SHP77 (cell line): ENCODE data around the gene PTPRO.

ENCODE experiments used
- DNase-seq, 2 experiments: peaks; one replicate each; lab custom pipeline; 2025; lab: John Stamatoyannopoulos, UW

The PTPRO gene

DNA sequence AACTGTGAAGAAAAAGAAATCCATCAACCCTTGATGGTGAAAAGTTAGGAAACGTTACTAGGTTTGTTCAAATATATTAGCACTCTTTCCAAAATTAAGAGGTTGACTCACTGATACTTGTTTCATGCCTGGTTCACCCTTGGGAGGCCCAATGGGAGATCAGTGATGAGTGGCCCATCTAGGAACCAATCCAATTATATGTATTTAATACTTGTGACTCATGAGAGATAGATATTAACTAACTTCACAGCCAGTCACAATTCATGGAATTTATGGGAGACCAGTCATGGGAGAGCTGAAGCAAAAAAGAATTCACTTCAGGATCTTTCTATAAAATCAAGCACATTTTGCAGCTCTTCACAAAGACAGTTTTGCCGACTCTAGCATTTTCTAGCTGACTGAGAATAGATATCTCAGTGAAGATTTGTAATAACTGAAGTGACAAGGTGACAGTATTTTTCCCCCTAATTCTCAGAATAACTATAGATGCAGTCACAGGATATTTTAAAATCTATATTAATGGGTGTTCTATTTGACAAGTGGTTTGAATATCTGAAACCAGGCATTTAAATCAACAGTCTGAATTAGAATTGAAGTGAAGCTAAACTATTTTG lies 236.7 kb downstream of the PTPRO start:
- no peak for DNase-seq

DNA sequence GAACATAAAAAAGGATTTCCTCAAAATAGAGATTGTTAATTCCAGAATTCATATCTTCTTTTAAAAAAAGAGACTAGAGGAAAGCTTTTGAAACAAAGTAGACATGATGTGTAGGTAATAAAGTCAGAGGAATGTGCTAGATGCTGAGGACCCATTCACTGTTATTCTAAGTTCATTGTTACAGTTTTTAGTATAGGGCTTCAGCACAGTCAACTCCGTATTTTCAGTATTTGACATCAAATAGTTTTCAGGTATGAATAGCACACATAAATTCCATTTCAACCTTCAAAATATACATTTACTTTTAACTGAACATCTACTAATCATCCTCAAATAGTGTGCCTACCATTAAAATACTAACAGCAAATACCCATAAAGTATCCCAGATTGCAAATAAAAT lies 239.1 kb downstream of the PTPRO start:
- DNase-seq = no peak

DNA sequence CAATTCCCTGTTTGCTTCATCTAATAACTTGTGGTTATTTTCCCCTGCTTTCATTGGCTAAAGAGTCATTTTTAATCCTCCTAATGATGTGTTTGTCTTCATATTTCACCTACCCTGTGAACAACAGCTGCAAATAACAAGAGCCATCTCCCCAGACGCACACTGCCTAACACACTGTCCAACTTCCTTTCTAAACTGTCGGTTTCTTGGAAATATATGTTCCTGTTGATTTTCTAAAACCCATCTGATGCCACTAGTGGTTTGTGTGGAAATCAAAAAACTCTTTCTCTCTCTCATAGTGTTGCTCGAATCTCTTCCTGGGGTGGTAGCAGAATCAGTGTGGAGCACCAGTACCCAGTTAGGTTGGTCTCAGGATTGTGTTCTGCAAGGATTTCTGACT lies 240.0 kb downstream of the PTPRO start:
- no peak for DNase-seq

GRCh38 chr12:15563663-15564062 lies 241.4 kb downstream of the PTPRO start:
- no peak for DNase-seq

GRCh38 chr12:15574353-15574752 lies 252.0 kb downstream of the PTPRO start:
- DNase-seq = no peak

GRCh38 chr12:15575671-15576541 lies 253.6 kb downstream of the PTPRO start:
- no peak for DNase-seq

DNA sequence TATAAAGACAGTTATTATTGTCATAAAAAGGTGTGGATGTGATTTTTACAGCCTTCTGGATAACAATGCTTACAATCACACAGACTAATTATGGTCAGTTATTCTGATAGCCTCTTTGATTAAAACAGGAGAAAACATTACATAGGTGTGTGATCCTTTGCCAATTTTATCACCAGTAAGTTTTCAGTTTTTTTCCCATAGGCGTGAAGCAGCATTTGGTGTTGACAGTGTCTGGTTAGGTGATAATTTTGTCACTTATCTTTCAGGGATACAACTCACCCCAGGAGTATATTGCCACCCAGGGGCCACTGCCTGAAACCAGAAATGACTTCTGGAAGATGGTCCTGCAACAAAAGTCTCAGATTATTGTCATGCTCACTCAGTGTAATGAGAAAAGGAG lies 258.1 kb downstream of the PTPRO start:
- DNase-seq = no peak

GRCh38 chr12:15581006-15581405 lies 258.7 kb downstream of the PTPRO start:
- DNase-seq = no peak

GRCh38 chr12:15583804-15584203 lies 261.5 kb downstream of the PTPRO start:
- DNase-seq = no peak

DNA sequence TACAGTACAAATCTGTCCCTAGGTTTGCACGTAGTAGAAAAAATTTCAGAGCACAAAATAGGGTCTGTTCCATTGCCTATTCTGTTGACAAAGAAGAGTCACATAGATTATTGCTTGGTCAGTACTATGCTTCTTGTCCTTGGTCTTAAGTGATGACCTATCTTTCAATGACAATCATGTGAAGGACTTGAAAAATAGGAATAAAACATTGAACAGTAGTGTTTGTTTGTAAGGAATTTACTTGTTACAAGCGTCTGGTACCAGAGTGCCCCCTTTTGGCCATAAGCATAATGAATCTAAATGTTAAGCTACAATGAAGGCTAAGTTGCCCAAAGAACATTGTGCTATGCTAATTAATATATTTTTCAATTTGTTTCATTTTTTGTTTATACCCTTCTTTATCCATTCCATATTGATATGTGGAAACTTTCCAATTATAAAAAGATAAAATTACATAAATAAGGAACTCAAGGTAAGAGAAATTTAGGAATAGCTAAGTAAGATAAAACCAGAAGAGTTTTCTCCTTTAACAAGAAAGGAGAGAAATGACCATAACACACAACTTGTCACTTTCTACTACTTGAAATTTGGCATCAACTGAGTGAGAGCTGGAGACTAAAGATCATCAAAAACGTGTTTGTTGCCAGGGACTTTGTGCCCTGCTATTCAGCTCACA lies 262.2 kb downstream of the PTPRO start:
- no peak for DNase-seq

- DNase-seq = no peak
Observed at GRCh38 chr12:15589328-15590032, 267.2 kb downstream of the PTPRO start.

DNA sequence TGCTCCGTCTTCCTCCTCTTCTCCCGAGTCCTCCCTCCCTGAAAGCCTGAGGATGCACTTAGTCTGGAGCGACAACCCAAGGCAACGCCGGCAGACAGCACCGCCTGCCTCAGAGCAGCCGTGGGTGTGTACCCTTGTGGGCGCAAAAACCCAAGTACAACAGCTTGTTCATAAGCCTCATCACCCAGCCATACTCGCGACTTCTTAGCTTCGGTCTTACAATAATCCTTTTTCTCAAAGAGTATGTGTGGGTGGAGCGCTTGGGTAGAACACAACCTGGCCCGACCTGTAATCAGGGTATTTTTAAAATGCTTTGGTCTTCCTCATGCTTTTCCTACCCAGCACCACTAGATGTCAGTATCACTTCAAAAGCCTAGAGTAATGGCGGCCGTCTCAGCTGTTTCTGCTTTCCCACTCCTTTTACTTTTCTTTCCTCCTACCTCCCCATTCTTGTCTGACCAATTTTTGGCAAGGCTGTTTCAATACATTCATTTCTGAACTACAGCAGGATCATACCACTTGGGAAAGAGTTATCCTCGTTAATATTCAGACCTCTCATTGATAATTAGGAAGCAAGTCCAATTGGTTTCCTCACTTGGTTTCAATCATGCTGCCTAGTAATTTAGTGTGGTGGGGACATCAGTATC lies 268.0 kb downstream of the PTPRO start:
- peak in 1 of 2 experiments; percentile 32 for DNase-seq

- no peak for DNase-seq
Observed at GRCh38 chr12:15591811-15592210, 269.5 kb downstream of the PTPRO start.

DNA sequence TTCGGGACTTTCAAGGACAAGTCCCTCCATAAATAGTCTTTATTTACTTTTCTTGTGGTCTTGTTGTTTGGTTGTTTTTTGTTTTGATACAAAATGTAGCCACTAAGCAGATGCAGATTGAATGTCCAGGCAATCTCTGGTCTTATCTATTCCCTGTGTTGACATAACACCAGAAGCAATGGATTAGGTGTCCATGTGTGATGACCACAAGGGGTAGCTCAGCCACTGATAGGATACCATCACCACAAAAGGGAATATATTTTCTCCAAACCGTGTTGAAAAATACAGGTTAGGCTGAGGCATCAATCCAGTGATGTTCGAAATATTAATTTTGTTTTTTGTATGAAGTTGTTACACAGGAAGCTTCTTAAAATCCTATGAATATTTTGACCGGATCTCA lies 270.6 kb downstream of the PTPRO start:
- DNase-seq = no peak

DNA sequence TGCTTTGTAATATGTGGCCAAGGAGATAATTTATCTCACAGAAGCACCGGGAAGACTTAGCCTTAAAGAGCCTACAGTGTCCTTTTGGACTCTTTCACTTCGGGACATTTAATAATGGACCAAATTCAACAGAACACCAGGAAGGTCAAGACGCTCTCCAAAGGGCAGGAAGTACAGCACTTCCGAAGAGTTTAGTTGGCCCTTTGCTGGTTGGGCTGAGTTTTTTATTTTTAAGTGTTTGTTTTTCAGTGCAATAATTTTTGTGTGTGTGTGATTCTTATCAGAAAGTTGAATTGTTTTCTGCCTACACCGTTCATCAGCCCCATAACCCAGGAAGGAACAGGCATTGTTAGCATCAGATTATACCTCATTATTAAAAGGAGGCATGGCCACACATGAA lies 273.9 kb downstream of the PTPRO start:
- DNase-seq = no peak

GRCh38 chr12:15597125-15597830 lies 275.0 kb downstream of the PTPRO start:
- DNase-seq = no peak

DNA sequence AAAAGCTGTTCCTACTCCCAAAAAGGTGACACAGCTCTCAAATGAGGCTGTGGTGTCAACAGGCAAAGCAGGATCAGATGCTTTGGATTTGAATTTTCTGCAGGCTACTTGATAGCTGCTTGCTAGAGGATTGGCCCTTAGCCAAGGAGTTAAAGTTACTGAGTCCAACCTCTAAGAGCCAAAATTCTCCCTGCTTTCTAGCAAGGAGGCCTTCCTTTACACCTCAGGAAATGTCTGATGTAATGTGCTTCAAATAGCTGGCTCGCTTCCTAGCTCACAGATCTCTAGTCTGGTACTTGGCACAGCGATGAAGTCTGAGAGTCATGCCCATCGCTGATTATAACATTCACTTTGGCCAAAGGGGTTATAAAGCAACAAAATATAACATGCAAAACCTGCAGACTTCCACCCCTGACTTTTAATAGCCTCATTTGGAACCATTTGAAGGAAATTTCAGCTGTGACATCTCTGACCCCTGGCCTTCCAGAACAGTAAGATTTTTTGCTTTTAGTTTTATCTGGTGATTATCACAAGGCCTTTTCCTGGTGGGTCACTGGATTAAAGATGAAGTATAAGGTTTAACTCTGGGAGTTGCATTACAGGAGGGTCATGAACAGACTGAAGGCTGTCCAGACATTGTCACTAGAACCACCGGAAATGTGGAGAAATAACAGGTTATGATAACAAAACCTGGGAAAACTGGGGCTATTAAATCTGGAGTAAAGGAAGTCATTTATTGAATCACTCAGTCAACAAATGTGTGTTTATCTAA lies 277.1 kb downstream of the PTPRO start:
- DNase-seq = no peak

DNA sequence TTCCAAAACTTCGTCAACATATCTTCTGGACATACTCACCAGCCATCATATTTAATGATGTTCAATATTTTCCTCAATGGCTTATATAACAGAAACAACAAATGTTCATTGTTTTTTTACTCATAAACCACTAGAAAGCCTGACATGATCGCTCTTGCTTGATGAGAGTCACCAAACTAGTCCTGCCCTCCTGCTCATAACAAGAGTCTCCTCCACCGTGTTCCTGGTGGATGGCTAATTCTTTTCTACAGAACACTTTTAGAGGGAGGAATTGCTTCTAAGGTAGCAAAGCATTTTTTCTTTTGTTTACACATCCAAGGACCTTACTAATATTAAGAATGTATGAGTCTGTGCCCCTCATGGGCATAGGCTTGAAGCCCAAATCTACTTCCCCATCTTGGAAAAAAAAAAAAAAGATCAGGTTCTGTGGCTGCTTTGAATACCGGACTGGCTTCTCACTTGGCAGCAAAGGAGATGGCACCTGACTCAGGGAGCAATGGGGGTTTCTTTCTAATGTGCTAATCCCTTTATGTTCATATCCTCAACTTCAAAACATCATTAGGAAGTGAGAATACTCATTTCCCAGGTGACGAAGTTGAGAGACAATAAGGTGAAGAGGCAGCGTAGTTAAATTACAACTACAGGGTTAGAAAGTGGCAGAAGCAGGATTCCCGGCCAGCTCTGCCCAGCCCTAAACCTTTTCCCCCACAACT lies 278.1 kb downstream of the PTPRO start:
- DNase-seq = no peak

GRCh38 chr12:15601210-15601800 lies 279.0 kb downstream of the PTPRO start:
- no peak for DNase-seq
